GM21381 (cell line): Measurements from ENCODE around the gene RAP1GAP.

Source experiments
- ATAC-seq: cut with Tn5 transposase; IDR thresholded peaks from one replicate; pipeline ENCODE4 v1.9.1; 2021; ENCODE audit warnings: mild to moderate bottlenecking, moderate library complexity; ENCODE audit not compliant: unreplicated experiment

The RAP1GAP gene

GRCh38 chr1:21669258-21670058, at the start of gene RAP1GAP:
Gene RAP1GAP, minus strand, starts transcription at chr1:21669357. Its CDS starts 49,325 bp downstream, at chr1:21620032.
- no peak for ATAC-seq

- no peak for ATAC-seq
These were observed 47.0 kb upstream of the RAP1GAP start for GRCh38 chr1:21716169-21716568.

- no peak for ATAC-seq
These were observed 38.7 kb upstream of the RAP1GAP start for GRCh38 chr1:21707891-21708290.

GRCh38 chr1:21707086-21707840, 38.1 kb upstream of the RAP1GAP start:
- ATAC-seq = no peak

GRCh38 chr1:21706151-21706835, 37.1 kb upstream of the RAP1GAP start:
- no peak for ATAC-seq

- no peak for ATAC-seq
These were observed 36.3 kb upstream of the RAP1GAP start for GRCh38 chr1:21705303-21705980.

GRCh38 chr1:21704145-21704544, 35.0 kb upstream of the RAP1GAP start:
- ATAC-seq = no peak

GRCh38 chr1:21703318-21703963, 34.3 kb upstream of the RAP1GAP start:
- ATAC-seq = no peak

- no peak for ATAC-seq
These were observed 33.6 kb upstream of the RAP1GAP start for GRCh38 chr1:21702780-21703179.

GRCh38 chr1:21701401-21701800, 32.2 kb upstream of the RAP1GAP start:
- no peak for ATAC-seq

- ATAC-seq = no peak
These were observed 30.9 kb upstream of the RAP1GAP start for GRCh38 chr1:21700094-21700493.

GRCh38 chr1:21696931-21697330, 27.8 kb upstream of the RAP1GAP start:
- ATAC-seq = no peak

- no peak for ATAC-seq
These were observed 24.6 kb upstream of the RAP1GAP start for GRCh38 chr1:21693732-21694131.

- ATAC-seq = no peak
These were observed 22.6 kb upstream of the RAP1GAP start for GRCh38 chr1:21691739-21692138.

GRCh38 chr1:21689661-21690372, 20.7 kb upstream of the RAP1GAP start:
- no peak for ATAC-seq

GRCh38 chr1:21687081-21687529, 17.9 kb upstream of the RAP1GAP start:
- ATAC-seq = no peak

- no peak for ATAC-seq
These were observed 17.0 kb upstream of the RAP1GAP start for GRCh38 chr1:21685946-21686678.

- no peak for ATAC-seq
These were observed 12.3 kb upstream of the RAP1GAP start for GRCh38 chr1:21681426-21681825.

GRCh38 chr1:21680918-21681317, 11.8 kb upstream of the RAP1GAP start:
- no peak for ATAC-seq
